ENCODE data around the gene EIF3F.

Gene EIF3F

GRCh38 chr11:7994581-7995278 lies 7.6 kb downstream of the EIF3F start:
- no peak for DNase-seq

- DNase-seq = no peak
Measured at GRCh38 chr11:7999795-8000194, 12.7 kb downstream of the EIF3F start.

- DNase-seq = no peak
Measured at GRCh38 chr11:8000390-8000789, 13.3 kb downstream of the EIF3F start.

- no peak for DNase-seq
Measured at GRCh38 chr11:8002676-8003075, 15.5 kb downstream of the EIF3F start.

GRCh38 chr11:8003187-8003586 lies 16.1 kb downstream of the EIF3F start:
- no peak for DNase-seq

GRCh38 chr11:8004008-8004407 lies 16.9 kb downstream of the EIF3F start:
- DNase-seq = no peak

- DNase-seq = no peak
Measured at GRCh38 chr11:8005556-8005955, 18.4 kb downstream of the EIF3F start.

- DNase-seq = peak; percentile 53 to 59
Measured at GRCh38 chr11:8006349-8006977, 19.3 kb downstream of the EIF3F start.

- no peak for DNase-seq
Measured at GRCh38 chr11:8008212-8008611, 21.1 kb downstream of the EIF3F start.

GRCh38 chr11:8009856-8010255 lies 22.7 kb downstream of the EIF3F start:
- no peak for DNase-seq

- DNase-seq = no peak
Measured at GRCh38 chr11:8011371-8011770, 24.2 kb downstream of the EIF3F start.

GRCh38 chr11:8011981-8012444 lies 24.9 kb downstream of the EIF3F start:
- DNase-seq = no peak

GRCh38 chr11:8013833-8014232 lies 26.7 kb downstream of the EIF3F start:
- DNase-seq = no peak

GRCh38 chr11:8015753-8016239 lies 28.7 kb downstream of the EIF3F start:
- no peak for DNase-seq

GRCh38 chr11:8016440-8016839 lies 29.3 kb downstream of the EIF3F start:
- DNase-seq = no peak

GRCh38 chr11:8017071-8017470 lies 29.9 kb downstream of the EIF3F start:
- no peak for DNase-seq

GRCh38 chr11:8017894-8018483 lies 30.9 kb downstream of the EIF3F start:
- DNase-seq = no peak

- peak; percentile 65 for DNase-seq
Measured at GRCh38 chr11:8018484-8019313, 31.6 kb downstream of the EIF3F start.

GRCh38 chr11:8019314-8020243 lies 32.4 kb downstream of the EIF3F start:
- DNase-seq = peak; percentile 35 to 50

- DNase-seq = no peak
Measured at GRCh38 chr11:8020244-8020597, 33.1 kb downstream of the EIF3F start.

GRCh38 chr11:8021920-8022319 lies 34.8 kb downstream of the EIF3F start:
- DNase-seq = no peak

- no peak for DNase-seq
Measured at GRCh38 chr11:8022876-8023275, 35.7 kb downstream of the EIF3F start.
